Left lung (tissue), 10 donors: Measurements from ENCODE around the gene WNT11. TPM values are rescaled to one million over a fixed set of nuclear protein-coding genes. Genes with fewer than 3 reads are reported as not detected.
A peak's percentile ranks its signal among the peaks of the same experiment; 100 is the strongest.

Experiments
- ATAC-seq: fragments of 200-7000 bp; cut with Tn5 transposase; one replicate; pipeline ENCODE4 v1.9.1; 2020; ENCODE audit warnings: moderate library complexity
- DNase-seq, 4 donors: peaks; one replicate each; pipeline ENCODE4 v3.0.0-alpha.2; 2013 to 2020
- H3K27ac ChIP-seq, 2 donors: fragments of 200-600 bp; sonication (generic) in 1 of 2; one replicate each; pipeline versions ENCODE4 v1.5.0 to v1.8.0; 2020 to 2021
- H3K27me3 ChIP-seq, 2 donors: fragments of 200-600 bp; sonication (generic) in 1 of 2; one replicate each; pipeline versions ENCODE4 v1.5.0 to v1.8.0; 2020 to 2021
- H3K36me3 ChIP-seq, 2 donors: fragments of 200-600 bp; sonication (generic) in 1 of 2; one replicate each; pipeline versions ENCODE4 v1.5.0 to v1.8.0; 2020 to 2021
- H3K4me1 ChIP-seq, 2 donors: fragments of 200-600 bp; one replicate each; pipeline ENCODE4 v1.8.0; 2021
- H3K4me3 ChIP-seq, 2 donors: fragments of 200-600 bp; sonication (generic) in 1 of 2; one replicate each; pipeline versions ENCODE4 v1.5.0 to v1.8.0; 2020 to 2021; ENCODE audit warnings: mild to moderate bottlenecking in 1 of 2
- H3K9me3 ChIP-seq, 2 donors: fragments of 200-600 bp; sonication (generic) in 1 of 2; one replicate each; pipeline versions ENCODE4 v1.5.0 to v1.8.0; 2020 to 2021
- intact Hi-C, 2 donors: fragments of 100-400 bp; cut with DNase I; formaldehyde crosslinking; loops; one replicate each; pipeline versions ENCODE4 v1.11.2 to v1.14.2; 2022
- polyA plus RNA-seq, 6 donors: library from polyadenylated mRNA; unstranded; fragments of 120-200 nt; gene quantifications; one replicate each; pipeline ENCODE4 v1.2.1, GENCODE V29; 2013; ENCODE audit not compliant: insufficient read length in 6 of 6
- total RNA-seq, 2 donors: library from RNA; stranded (reverse); fragmentation: NEBNext Ultra II Directional; extraction: Animal tissue kit (Norgen Biotek cat#: 25700); gene quantifications; one replicate each; pipeline ENCODE4 v1.2.1, GENCODE V29; 2021
- TF ChIP-seq, protein P1 (sequence below), 2 donors: fragments of 200-600 bp; sonication (generic) in 1 of 2; IDR thresholded peaks; one replicate each; pipeline versions ENCODE4 v1.5.0 to v1.8.0; 2021; ENCODE audit warnings: antibody characterized with exemption in 2 of 2
- donor health status: DM: no; HTN: yes; CAD: no.
- donor health status: DM: no; HTN: no; CAD: no.

The WNT11 gene
- total and polyA plus RNA-seq, 8 donors: 1.3 to 64.0 (median 54.3) TPM

DNA sequence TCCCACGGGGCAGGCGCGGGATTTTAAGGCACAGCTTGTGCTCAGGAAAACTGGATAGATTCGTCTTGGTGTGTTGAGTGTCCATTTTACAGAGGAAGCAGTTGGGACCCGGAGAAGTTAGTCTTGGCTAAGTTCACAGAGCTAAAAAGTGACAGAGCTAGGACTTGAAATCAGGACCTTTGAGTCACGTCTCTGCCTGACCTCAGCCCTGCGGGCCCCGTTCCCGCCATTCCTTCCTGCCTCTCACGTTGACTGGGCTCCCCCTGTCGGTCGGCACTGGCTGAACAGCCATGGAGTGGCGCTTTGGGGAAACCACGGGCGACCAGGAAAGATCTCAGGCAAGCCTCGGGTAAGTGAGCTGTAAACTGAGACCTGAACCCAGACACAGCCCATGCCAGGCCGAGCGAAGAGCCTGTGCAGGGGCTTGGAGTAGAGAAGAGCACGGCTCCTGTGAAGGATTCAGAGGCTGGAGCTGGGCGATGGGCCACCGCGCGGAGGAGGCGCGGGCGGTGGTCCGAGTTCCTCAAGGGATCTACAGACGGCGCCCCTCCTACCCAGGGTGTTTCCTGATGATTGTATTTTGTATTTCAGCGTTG is 54.1 kb downstream of the WNT11 start:
- H3K4me3 ChIP-seq: no peak overlapping the region
- TF ChIP-seq, protein P1, sequence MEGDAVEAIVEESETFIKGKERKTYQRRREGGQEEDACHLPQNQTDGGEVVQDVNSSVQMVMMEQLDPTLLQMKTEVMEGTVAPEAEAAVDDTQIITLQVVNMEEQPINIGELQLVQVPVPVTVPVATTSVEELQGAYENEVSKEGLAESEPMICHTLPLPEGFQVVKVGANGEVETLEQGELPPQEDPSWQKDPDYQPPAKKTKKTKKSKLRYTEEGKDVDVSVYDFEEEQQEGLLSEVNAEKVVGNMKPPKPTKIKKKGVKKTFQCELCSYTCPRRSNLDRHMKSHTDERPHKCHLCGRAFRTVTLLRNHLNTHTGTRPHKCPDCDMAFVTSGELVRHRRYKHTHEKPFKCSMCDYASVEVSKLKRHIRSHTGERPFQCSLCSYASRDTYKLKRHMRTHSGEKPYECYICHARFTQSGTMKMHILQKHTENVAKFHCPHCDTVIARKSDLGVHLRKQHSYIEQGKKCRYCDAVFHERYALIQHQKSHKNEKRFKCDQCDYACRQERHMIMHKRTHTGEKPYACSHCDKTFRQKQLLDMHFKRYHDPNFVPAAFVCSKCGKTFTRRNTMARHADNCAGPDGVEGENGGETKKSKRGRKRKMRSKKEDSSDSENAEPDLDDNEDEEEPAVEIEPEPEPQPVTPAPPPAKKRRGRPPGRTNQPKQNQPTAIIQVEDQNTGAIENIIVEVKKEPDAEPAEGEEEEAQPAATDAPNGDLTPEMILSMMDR (IDR thresholded peaks at IDR 0.05): peak; percentile 91
- ATAC-seq (peak; percentile 99), DNase-seq (peak; percentile 68 to 95 (median 85))
- intact Hi-C loops: loop anchor here in 1 of 2 donors (5.0 kb wide), 1 partner anchor 255 kb away; no protein-coding TSS in a partner anchor
- no peaks in the 10 kb centered on the region for H3K36me3 ChIP-seq
- H3K27ac ChIP-seq: no peak overlapping the region
- no peaks in the 10 kb centered on the region for H3K27me3 ChIP-seq
- H3K4me1 ChIP-seq: peaks cover 0 to 18% of the 10 kb centered on the region in 2 donors
- no peaks in the 10 kb centered on the region for H3K9me3 ChIP-seq

DNA sequence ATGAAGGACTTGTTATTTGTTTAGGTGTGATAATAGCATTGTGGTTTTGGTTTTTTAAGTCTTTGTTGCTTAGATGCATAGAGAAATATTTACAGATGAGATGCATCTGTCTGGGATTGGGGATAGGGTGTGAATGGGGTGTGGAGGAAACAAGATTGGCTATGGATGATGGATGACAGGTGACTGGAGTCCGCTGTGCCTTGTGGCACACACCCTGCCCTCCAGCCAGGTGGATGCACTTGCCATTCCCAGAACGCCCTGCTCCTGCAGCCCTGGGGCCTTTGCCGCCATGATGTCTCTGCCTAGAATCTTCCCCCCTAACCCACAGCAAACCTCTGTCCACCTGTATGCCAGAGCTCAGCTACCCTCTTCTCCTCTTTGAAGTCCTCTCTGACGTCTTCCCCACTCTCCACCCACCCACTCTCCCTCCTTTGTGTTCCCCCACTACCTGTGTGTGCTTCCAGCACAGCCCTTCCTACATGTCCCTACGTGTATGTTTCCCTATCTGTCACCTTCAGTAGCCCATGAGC is 54.7 kb downstream of the WNT11 start:
- DNase-seq (no peak), ATAC-seq (no peak)
- no peaks in the 10 kb centered on the region for H3K27me3 ChIP-seq
- no peaks in the 10 kb centered on the region for H3K36me3 ChIP-seq
- intact Hi-C loops: loop anchor here in 1 of 2 donors (5.0 kb wide), 1 partner anchor 254 kb away; no protein-coding TSS in a partner anchor
- TF ChIP-seq, protein P1 (IDR thresholded peaks at IDR 0.05): no peak
- no peaks in the 10 kb centered on the region for H3K9me3 ChIP-seq
- H3K27ac ChIP-seq: no peak overlapping the region
- H3K4me1 ChIP-seq: peaks cover 0 to 18% of the 10 kb centered on the region in 2 donors
- H3K4me3 ChIP-seq: no peak overlapping the region

DNA sequence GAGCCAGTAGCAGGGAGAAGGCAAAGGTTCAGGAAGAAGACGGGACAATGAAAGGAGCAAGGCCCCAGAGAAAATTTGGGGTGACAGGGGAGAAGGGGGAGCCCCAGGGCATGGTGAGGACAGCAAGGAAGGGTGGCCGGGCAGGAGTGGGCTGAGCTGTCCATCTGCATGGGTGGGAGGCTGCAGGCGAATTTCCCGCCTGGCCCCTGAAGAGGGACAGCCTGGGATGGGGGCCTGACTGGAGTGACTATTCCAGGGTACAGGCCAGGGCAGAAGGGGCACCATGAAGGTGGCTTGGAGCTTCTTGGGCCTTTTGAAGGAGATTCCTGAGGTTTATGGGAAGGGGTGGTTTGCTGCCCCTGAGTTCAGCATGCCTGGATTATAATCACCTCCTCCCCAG is 56.2 kb downstream of the WNT11 start:
- no peak for ATAC-seq
- Histone ChIP-seq H3K9me3 (no peaks in the 10 kb centered on the region), H3K36me3 (no peaks in the 10 kb centered on the region), H3K27me3 (no peaks in the 10 kb centered on the region), H3K4me3 (no peak overlapping the region), H3K27ac (no peak overlapping the region), H3K4me1 (peaks cover 0 to 18% of the 10 kb centered on the region in 2 donors)
- intact Hi-C loops: loop anchor here in 1 of 2 donors (5.0 kb wide), 1 partner anchor 253 kb away; no protein-coding TSS in a partner anchor
- no peak for DNase-seq
- TF ChIP-seq, protein P1 (IDR thresholded peaks at IDR 0.05): no peak

DNA sequence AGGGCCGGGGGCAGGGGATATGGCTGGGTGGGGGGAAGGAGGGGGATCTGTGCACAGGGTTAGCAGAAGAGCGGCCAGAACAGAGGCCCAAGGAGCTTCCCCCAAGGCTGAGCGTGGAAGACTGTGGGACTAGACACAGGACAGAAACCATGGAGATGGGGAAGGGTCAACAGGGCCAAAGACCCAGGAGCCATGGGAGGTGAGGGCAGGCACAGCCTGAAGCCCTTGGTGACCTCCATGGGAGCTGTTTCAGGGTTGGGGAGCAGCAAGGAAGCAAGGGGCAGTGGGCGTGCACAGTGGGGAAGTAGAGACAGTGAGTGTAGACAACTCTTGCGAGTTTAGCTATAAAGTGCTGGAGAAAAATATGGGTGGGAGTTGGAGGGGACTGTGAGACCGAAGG is 56.6 kb downstream of the WNT11 start:
- Histone ChIP-seq H3K9me3 (no peaks in the 10 kb centered on the region), H3K4me1 (peaks cover 0 to 18% of the 10 kb centered on the region in 2 donors), H3K36me3 (no peaks in the 10 kb centered on the region), H3K27me3 (no peaks in the 10 kb centered on the region), H3K4me3 (no peak overlapping the region), H3K27ac (no peak overlapping the region)
- DNase-seq (no peak), ATAC-seq (no peak)
- TF ChIP-seq, protein P1 (IDR thresholded peaks at IDR 0.05): no peak
- intact Hi-C loops: loop anchor here in 1 of 2 donors (5.0 kb wide), 1 partner anchor 252 kb away; no protein-coding TSS in a partner anchor

DNA sequence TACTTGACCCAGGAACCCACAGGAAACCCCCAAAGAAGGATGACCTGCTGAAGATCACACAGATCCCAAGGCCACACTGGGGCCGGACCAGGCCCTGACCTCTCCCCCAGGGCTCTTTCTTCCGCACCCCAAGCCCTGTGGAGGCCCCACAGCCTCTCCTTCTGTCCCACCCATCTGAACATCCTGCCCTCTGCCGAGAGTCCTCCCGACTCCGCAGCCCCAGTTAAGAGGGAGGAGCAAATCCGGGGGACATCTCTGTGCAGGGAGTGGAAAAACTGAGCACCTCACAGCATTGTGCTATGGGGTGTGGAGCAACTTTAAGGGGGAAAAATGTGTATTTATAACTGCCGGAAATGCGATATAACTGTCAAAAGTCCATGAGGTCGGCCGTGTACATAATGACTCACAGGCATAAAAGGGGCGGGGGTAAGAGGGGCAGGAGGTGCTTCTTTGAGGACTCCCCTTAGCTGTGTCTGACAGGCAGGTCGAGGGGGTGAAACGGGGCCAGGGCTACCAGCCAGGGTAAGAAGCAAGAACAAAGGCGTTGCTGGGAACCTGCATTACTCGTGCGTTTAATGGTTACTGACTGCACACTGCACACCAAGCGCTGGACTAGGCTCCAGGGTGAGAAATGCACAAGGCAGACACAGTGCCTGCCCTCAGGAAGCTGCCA is 57.2 kb downstream of the WNT11 start:
- TF ChIP-seq, protein P1 (IDR thresholded peaks at IDR 0.05): no peak
- no peak overlapping the region for H3K27ac ChIP-seq
- peaks cover 0 to 18% of the 10 kb centered on the region in 2 donors for H3K4me1 ChIP-seq
- no peaks in the 10 kb centered on the region for H3K9me3 ChIP-seq
- no peaks in the 10 kb centered on the region for H3K27me3 ChIP-seq
- no peaks in the 10 kb centered on the region for H3K36me3 ChIP-seq
- intact Hi-C loops: no loop called here
- no peak overlapping the region for H3K4me3 ChIP-seq
- DNase-seq: peak in 1 of 4 donors; percentile 51
- ATAC-seq: no peak
